HG03196 (cell line): Measurements from ENCODE around the gene SLC38A8.

Experiments used
- ATAC-seq: cut with Tn5 transposase; IDR thresholded peaks from one replicate; pipeline ENCODE4 v1.9.1; 2021; ENCODE audit not compliant: unreplicated experiment

SLC38A8 gene

GRCh38 chr16:83971165-83972130, 71.1 kb downstream of the SLC38A8 start:
- ATAC-seq, result no peak

GRCh38 chr16:83970430-83970815, 72.2 kb downstream of the SLC38A8 start:
- ATAC-seq, result no peak

DNA sequence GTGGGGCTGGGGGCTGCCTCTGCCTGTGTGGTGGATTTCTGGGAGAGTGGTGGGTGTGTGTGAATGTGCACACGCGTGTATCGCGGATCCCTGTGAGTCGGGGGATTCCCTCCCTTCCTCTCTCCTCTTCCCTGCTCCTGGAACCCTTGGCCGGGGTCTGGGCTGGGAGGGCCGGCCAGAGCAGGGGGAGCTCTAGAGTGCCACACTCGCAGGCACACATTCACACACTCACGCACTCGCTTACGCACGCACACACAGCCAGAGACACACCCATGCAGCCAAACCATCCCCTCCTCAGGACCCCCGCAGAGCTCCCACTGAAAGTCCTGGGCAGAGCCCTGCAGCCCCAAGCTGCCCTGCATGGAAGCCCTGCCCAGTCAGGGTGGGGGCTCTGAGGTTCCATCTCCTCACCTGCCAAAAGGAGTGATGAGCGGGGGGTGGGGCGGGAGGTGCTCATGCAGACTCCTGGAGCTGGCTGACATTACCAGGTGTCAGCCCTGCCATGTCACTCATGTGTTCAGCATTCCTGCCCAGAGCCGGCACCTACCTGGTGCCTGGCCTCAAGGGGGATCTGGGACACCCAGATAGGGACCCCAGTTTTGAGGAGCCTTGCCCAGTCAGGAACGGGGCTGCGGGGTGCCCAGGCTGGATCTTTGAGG, 72.7 kb downstream of the SLC38A8 start:
- no peak for ATAC-seq

GRCh38 chr16:83968891-83969649, 73.5 kb downstream of the SLC38A8 start:
- ATAC-seq, result no peak

DNA sequence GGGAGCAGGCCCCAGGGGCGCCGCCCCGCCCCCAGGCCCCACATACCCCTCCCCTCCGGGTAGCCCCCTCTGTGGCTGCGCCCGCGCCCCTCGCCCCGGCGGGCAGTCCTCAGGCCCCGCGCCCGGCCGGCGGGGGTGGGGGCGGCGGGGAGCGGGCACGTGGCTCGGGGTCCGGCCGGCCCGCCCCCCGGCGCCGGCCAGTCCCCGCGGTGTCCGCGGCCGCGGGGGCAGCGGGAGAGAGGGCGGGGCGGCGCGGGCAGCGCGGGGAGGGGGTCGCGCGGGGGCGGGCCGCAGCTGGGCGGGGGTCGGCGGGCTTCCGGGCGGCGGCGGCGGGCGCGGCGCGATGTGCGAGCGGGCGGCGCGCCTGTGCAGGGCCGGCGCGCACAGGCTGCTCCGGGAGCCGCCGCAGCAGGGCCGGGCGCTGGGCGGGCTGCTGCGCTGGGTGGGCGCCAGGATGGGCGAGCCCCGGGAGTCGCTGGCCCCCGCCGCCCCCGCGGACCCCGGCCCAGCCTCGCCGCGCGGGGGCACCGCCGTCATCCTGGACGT, 74.2 kb downstream of the SLC38A8 start:
- ATAC-seq, result no peak

DNA sequence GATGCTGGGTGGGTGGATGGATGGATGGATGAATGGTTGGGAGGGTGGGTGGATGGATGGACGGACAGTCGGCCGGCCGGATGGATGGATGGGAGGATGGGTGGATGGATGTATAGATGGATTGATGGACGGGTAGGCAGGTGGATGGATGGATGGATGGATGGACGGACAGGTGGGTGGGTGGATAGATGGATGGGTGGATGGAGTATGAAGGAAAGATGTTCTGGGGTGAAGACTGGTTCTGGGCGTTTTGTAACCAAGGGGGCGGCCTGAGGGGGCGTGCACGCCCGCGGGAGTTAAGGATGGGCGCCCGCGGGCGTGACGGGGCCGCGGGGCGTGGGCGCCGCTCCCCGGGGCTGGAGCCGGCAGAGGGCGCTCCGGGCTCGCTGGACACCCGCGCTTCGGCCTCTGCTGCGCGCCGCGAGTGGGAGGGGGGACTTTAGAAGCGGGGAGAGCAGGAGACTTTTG, 74.7 kb downstream of the SLC38A8 start, which contains the start of gene NECAB2:
TSS of gene NECAB2 (plus strand) at position 407 of the 468 bp plus-strand sequence. CDS start 405 bp downstream, outside the sequence.
- no peak for ATAC-seq

- no peak for ATAC-seq
Observed at GRCh38 chr16:83967091-83967490, 75.5 kb downstream of the SLC38A8 start.

DNA sequence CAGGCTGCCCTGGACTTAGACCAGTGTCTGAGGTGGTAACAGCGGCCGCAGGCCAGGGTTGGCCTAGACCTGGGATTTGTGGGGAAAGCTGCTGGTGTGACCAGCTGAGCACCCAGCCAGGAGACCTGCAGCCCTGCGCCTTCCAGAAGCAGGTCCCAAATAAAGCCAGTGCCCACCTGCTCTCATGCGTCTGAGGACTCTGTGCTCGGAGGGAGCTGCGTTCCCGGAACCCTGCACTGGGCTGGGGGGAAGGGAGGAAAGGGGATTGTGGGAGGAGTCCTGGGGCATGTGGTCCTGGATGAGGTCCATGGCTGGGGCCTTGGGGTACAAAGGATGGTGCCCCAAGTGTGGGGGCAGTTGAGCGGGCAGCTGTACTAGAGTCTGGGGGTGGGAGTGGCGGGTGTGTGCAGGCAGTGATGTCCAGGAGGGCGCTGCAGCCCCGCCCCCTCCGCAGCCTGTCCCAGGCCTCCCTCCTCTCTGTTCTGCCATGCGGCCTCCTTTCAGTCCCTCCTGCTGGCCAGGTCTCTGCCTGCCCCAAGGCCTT, 76.4 kb downstream of the SLC38A8 start:
- ATAC-seq, result no peak

DNA sequence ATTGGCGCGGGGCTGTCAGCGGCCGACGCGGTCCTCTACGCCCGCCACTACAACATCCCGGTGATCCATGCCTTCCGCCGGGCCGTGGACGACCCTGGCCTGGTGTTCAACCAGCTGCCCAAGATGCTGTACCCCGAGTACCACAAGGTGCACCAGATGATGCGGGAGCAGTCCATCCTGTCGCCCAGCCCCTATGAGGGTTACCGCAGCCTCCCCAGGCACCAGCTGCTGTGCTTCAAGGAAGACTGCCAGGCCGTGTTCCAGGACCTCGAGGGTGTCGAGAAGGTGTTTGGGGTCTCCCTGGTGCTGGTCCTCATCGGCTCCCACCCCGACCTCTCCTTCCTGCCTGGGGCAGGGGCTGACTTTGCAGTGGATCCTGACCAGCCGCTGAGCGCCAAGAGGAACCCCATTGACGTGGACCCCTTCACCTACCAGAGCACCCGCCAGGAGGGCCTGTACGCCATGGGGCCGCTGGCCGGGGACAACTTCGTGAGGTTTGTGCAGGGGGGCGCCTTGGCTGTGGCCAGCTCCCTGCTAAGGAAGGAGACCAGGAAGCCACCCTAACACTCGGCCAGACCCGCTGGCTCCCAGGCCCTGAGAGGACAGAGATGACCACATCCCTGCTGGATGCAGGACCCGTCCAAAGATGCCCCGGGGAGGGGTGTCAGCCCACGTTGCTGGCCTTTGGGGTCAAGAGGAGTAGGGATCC, 77.0 kb downstream of the SLC38A8 start:
- ATAC-seq, result no peak

GRCh38 chr16:83964684-83965443, 77.7 kb downstream of the SLC38A8 start:
- ATAC-seq, result no peak

DNA sequence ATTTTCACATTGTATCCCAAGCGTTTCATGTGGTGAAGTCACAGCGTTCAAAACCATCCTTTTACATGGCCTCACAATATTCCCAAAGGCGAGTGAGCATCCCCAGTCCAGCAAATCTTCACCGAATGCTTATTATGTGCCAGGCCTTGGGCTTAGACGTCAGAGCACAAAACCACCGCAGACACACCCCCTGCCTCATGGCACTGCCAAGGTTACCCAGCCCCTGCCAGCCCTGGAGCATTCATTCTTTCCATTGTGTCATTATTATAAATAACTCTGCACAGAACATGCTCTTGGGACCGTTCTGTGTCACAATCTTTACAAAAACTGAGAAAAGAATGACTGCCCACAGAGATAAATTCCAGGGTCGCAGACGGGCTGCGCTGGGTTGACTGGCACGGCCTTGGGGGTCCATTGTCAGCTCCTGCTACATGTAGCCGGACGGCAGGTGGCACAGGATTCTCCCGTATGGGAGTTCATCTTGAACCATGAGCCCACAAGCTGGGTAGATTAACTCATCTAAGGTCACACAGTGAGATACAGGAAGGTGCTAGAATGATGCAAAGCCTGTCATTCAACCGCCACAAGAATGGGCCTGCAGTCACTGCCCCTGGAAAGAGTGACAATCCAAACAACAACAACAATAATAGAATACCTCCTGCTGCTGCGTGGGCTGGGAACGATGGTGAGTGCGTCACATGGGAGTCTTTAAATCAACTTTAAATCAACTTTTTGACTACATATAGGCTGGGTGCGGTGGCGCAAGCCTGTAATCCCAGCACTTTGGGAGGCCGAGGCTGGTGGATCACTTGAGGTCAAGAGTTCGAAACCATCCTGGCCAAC, 79.1 kb downstream of the SLC38A8 start:
- no peak for ATAC-seq

GRCh38 chr16:83961591-83961990, 81.0 kb downstream of the SLC38A8 start:
- ATAC-seq, result no peak

GRCh38 chr16:83960521-83961249, 81.9 kb downstream of the SLC38A8 start:
- no peak for ATAC-seq
